Peyer's patch (tissue), 4 donors: ENCODE data around the gene QTRT2. TPM values are rescaled to one million over a fixed set of nuclear protein-coding genes. Genes with fewer than 3 reads are reported as not detected.

ENCODE experiments used
- DNase-seq, 3 donors: peaks; one replicate each; pipeline ENCODE4 v3.0.0-alpha.2; 2017 to 2019
- H3K27ac ChIP-seq, 4 donors: fragments of 200-600 bp; sonication (generic); one replicate each; pipeline ENCODE4 v1.5.1; 2016 to 2019
- H3K27me3 ChIP-seq, 2 donors: fragments of 200-600 bp; sonication (generic); one replicate each; pipeline ENCODE4 v1.5.1; 2019
- H3K36me3 ChIP-seq, 3 donors: fragments of 200-600 bp; sonication (generic); one replicate each; pipeline ENCODE4 v1.5.1; 2016 to 2019
- H3K4me1 ChIP-seq, 4 donors: fragments of 200-600 bp; sonication (generic); one replicate each; pipeline ENCODE4 v1.5.1; 2016 to 2019
- H3K4me3 ChIP-seq, 4 donors: fragments of 200-600 bp; sonication (generic); 1 replicate in 3 of 4; 2 replicates in 1 of 4; pipeline ENCODE4 v1.5.1; 2016 to 2019; ENCODE audit warnings: mild to moderate bottlenecking in 1 of 4
- H3K9me3 ChIP-seq, 4 donors: fragments of 200-600 bp; sonication (generic); one replicate each; pipeline ENCODE4 v1.5.1; 2016 to 2019; ENCODE audit warnings: mild to moderate bottlenecking in 1 of 4
- POLR2A ChIP-seq, 2 donors: fragments of 450-650 bp; IDR thresholded peaks; one replicate each; pipeline ENCODE4 v1.5.1; 2017; ENCODE audit warnings: antibody characterized with exemption in 2 of 2, mild to moderate bottlenecking in 2 of 2, moderate library complexity in 2 of 2
- total RNA-seq, 4 donors: library from RNA; depleted of rRNA; stranded (reverse); fragments of >200 nt; gene quantifications; one replicate each; pipeline ENCODE4 v1.1.0, GENCODE V29; 2016
- TF ChIP-seq, protein P1 (sequence below), 6 experiments: fragments of 450-650 bp in 4 of 6; fragments of 200-600 bp in 2 of 6; sonication (generic) in 1 of 6; IDR thresholded peaks; one replicate each; pipeline ENCODE4 v1.5.1; 2017 to 2019; ENCODE audit warnings: antibody characterized with exemption in 6 of 6, mild to moderate bottlenecking in 3 of 6, moderate library complexity in 1 of 6

QTRT2 gene
- total RNA-seq, 4 donors from 2014 or later = 12.2 to 44.2 (median 26.2) TPM

GRCh38 chr3:114086356-114086755, 29.8 kb downstream of the QTRT2 start:
- Histone ChIP-seq H3K36me3 (peaks cover 0 to 56% (median 0%) of the 10 kb centered on the region in 3 donors), H3K27me3 (no peaks in the 10 kb centered on the region), H3K27ac (no peak overlapping the region), H3K4me3 (no peak overlapping the region), H3K9me3 (no peaks in the 10 kb centered on the region), H3K4me1 (no peaks in the 10 kb centered on the region)
- TF ChIP-seq, protein P1, sequence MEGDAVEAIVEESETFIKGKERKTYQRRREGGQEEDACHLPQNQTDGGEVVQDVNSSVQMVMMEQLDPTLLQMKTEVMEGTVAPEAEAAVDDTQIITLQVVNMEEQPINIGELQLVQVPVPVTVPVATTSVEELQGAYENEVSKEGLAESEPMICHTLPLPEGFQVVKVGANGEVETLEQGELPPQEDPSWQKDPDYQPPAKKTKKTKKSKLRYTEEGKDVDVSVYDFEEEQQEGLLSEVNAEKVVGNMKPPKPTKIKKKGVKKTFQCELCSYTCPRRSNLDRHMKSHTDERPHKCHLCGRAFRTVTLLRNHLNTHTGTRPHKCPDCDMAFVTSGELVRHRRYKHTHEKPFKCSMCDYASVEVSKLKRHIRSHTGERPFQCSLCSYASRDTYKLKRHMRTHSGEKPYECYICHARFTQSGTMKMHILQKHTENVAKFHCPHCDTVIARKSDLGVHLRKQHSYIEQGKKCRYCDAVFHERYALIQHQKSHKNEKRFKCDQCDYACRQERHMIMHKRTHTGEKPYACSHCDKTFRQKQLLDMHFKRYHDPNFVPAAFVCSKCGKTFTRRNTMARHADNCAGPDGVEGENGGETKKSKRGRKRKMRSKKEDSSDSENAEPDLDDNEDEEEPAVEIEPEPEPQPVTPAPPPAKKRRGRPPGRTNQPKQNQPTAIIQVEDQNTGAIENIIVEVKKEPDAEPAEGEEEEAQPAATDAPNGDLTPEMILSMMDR (IDR thresholded peaks at IDR 0.05) = no peak
- no peak for TF ChIP-seq POLR2A (IDR thresholded peaks at IDR 0.05)
- no peak for DNase-seq

GRCh38 chr3:114089675-114090074, 33.1 kb downstream of the QTRT2 start:
- TF ChIP-seq POLR2A (IDR thresholded peaks at IDR 0.05) = no peak
- TF ChIP-seq, protein P1 (IDR thresholded peaks at IDR 0.05) = no peak
- DNase-seq = no peak
- no peak overlapping the region for H3K4me3 ChIP-seq
- H3K36me3 ChIP-seq = peaks cover 0 to 29% (median 0%) of the 10 kb centered on the region in 3 donors
- H3K27ac ChIP-seq = no peak overlapping the region
- H3K27me3 ChIP-seq = no peaks in the 10 kb centered on the region
- H3K4me1 ChIP-seq = no peaks in the 10 kb centered on the region
- no peaks in the 10 kb centered on the region for H3K9me3 ChIP-seq

- H3K9me3 ChIP-seq = no peaks in the 10 kb centered on the region
- H3K36me3 ChIP-seq = peaks cover 0 to 4% (median 0%) of the 10 kb centered on the region in 3 donors
- DNase-seq = no peak
- H3K27ac ChIP-seq = no peak overlapping the region
- TF ChIP-seq, protein P1 (IDR thresholded peaks at IDR 0.05) = no peak
- TF ChIP-seq POLR2A (IDR thresholded peaks at IDR 0.05) = no peak
- H3K4me3 ChIP-seq = no peak overlapping the region
- no peaks in the 10 kb centered on the region for H3K4me1 ChIP-seq
- H3K27me3 ChIP-seq = no peaks in the 10 kb centered on the region
Measured at GRCh38 chr3:114092151-114093015, 35.8 kb downstream of the QTRT2 start.

- H3K9me3 ChIP-seq = no peaks in the 10 kb centered on the region
- H3K27ac ChIP-seq = no peak overlapping the region
- H3K27me3 ChIP-seq = no peaks in the 10 kb centered on the region
- no peak for DNase-seq
- no peak for TF ChIP-seq POLR2A (IDR thresholded peaks at IDR 0.05)
- TF ChIP-seq, protein P1 (IDR thresholded peaks at IDR 0.05) = no peak
- H3K4me1 ChIP-seq = no peaks in the 10 kb centered on the region
- no peak overlapping the region for H3K4me3 ChIP-seq
- no peaks in the 10 kb centered on the region for H3K36me3 ChIP-seq
Measured at GRCh38 chr3:114093016-114093380, 36.5 kb downstream of the QTRT2 start.

- Histone ChIP-seq H3K27me3 (no peaks in the 10 kb centered on the region), H3K9me3 (no peaks in the 10 kb centered on the region), H3K27ac (no peak overlapping the region), H3K4me3 (no peak overlapping the region), H3K4me1 (no peaks in the 10 kb centered on the region), H3K36me3 (no peaks in the 10 kb centered on the region)
- TF ChIP-seq, protein P1 (IDR thresholded peaks at IDR 0.05) = no peak
- TF ChIP-seq POLR2A (IDR thresholded peaks at IDR 0.05) = no peak
- DNase-seq = no peak
Measured at GRCh38 chr3:114093596-114093995, 37.1 kb downstream of the QTRT2 start.
